NCI-H69 (cell line): ENCODE measurements around the gene NDUFV3.
"Not testable (repeated sequence)": the region's sequence is repeated elsewhere in the genome, so short reads cannot be mapped to it uniquely, and the experiment has no call there.

Experiments used
- DNase-seq: peaks from one replicate; lab custom pipeline; 2025; lab: John Stamatoyannopoulos, UW

Gene NDUFV3

DNA sequence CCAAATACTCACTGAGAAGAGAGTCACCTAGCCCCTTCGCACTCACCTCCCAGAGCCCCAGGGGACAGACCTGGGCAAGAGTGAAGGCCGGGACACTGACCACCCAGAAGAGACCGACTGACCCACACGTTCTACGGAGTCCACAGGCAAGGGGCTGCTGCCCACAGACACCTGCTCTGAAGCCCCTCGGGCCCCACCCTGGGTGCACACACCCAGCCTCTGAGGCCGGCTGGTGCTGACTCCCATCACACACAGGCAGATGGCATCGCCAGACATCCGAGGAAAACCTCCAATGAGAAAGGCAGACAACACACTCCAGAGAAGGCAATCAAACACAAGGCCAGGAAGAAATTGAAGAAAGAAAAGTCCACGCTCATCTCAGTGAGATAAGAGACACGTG is 35.9 kb upstream of the NDUFV3 start:
- no peak for DNase-seq

DNA sequence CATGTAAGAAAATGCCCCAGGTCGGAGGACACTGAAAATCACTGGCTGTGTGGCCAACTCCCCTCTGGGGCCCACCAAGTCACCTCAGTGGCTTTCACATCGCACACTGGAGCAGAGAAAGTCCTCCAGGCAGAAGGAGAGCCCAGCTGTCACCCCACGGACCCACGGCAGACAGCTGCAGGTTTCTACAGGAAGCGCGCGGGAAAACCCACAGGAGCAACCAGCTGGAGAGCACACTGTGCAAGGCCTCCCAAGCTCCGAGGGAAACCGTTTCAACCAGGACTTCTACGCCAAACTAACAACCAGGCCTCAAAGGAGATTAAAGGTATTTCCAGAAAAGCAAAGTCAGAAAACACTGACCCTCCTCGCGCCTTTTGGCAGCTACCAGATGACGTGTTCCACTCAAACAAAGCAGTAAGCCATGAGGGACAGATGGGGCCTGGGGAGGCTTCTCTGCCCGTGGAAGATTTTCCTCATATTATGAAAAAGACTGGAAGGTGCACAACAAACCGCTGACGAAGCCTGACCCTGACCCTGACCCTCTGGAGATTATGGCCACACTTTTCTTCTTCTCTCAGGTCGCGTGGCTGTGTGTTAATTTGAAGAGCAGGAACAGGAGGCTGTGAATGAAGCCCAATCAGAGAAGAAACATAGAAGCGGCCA is 34.8 kb upstream of the NDUFV3 start:
- DNase-seq: no peak

DNA sequence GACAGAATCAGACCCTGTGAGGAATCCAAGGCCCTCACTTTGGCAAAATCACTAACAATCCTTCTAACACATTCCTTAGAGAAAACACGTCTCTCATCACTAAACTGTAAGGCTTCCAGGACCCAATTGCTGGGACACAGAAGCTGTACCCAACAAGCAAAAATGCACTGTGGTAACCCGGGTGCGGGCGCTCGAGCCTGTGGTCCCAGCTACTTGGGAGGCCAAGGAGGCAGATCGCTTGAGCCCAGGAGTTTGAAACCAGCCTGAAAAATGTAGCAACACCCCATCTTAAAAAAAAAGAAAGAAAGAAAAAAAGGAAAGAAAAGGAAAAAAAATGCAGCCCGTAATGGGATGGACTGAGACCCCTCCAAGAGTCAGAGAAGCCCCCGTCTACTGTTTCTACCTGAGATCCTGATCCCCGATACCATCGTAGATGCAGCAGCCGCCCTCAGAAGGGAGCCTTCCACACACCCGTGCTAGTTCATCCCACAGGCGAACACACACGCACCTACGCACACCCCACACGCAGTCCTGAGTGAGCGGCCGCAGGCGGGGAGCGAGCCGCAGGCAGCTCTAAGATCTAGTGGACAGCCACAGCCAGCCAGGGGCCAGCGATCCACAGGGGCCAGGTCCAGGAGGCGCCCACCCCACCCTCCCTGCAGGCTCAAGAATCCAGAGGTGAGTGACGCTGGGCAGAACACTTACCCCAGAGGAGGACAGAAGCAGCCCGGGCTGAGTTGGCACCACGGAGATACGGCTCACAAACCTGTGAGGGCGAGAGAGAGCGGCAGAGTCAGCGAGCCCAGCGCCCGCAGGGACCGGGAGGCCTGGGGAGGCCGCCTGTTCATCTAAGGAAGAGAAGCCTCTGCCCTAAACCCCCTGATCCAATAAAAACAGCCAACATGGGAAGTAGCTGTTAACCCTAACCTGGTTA is 33.9 kb upstream of the NDUFV3 start:
- DNase-seq: no peak

DNA sequence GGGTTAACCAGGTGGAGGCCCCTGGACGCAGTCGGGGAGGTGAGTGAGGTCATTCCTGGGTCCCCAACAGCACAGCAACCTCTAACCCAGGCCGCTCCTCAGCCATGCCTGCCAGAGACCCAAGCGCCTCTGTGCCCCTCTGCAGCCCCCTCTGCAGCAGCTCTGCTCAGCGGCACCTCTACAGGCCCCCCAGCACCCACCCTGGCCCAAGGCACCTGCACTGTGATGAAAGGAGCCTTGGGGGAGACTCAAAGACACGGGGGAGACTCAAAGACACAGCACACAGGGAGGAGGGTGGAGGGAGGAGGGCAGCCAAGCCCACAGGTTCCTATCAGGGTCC is 33.2 kb upstream of the NDUFV3 start:
- no peak for DNase-seq

DNA sequence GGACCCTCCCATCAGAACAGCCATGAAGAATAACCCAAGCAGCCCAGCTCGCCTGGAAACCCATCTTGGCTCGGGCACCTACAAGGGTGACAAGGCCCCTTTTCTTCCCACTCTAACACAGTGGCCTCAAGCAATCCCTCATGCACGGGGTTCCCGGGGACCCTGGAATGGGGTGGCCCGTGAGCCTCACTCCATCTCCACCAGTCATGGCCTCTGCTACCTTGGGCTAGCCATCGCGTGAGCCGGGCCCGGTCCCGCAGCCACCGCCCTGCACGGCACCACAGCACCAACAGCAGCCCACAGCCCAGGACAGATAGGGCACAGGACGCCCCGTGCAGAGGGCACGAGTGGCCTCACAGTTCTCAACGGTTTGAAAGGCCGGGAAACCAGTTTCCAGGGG is 32.8 kb upstream of the NDUFV3 start:
- DNase-seq: no peak

DNA sequence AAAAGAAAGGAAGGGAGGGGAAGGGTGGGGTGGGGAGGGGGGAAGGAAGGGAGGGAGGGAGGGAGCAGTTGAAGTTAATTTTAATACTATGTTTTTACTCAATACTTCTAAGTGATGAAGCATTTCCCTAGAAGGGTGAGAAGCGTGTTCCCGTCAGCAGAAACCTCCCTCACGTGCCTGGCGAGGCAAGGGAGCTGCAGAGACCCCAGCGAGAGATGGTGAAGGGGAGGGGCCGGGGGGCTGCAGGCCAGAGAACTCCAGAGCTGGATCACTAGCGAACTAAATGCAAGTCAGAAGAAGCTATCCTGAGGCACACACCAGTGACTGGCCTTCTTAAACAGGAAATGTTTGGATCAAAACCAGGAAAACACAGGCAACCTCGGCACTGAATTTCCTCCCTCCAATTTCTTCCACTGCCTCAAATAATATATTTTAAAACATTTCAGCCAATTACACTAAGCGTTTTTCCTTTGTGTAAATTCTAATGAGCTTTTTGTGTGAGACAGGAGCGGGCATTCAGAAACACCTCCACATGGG is 31.7 kb upstream of the NDUFV3 start:
- DNase-seq: no peak

DNA sequence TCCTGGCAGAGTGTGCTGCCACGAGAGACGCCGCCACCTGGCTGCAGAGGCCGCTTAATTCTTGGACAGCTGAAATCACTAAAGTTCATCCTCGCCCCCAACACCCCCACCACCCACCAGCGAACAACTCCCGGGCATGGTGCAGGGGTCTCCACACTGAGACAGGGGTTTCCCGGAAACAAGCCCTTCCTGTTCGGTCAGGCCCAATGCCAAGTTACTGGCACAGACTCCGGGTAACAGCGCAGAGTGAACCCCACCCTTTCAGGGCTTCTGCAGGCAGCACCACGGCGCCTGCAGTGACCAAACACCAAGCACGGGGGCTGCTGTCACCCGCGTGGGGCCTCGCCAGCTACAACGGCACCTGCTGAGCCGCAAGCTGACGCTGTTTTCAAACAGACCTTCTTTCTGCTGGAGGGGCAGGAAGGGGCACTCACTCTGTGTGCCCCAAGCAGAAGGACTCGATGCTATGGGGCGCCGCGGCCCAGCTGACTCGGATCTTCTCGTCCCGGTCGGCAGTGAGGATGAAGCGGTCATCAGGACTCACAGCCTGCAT is 31.2 kb upstream of the NDUFV3 start:
- DNase-seq: no peak

DNA sequence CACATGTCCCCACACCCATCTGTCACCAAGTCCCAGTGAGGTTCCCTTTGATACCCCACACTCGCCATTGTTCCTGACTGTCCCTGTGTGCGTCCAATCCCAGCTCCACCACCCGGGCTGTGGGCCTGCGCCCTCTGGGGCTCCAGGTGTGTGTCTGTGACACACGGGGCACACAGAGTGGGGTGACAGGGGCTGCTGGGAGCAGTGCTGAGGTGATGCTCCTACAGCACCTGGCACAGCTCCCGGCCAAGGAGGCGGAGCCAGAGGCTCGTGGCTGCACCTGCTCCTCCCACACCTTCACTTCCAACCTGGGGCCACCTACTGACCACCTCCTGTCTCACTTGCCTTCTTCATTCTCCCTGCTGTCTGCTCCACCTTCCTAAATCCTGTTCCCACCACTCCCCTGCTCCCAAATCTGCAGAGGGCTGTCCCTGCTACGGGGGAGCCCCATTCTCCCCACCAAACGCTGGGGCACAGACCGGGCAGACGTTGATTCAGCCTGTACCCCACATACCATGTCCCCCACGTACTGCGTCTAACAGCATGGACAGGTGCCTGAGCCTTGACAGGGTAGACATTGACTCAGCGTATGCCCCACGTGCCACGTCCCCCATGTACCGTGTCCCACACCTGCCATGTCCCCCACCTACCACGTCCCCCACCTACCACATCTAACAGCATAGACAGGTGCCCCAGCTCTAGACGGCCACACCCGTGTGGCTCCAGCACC is 30.2 kb upstream of the NDUFV3 start:
- DNase-seq: peak; percentile 68

DNA sequence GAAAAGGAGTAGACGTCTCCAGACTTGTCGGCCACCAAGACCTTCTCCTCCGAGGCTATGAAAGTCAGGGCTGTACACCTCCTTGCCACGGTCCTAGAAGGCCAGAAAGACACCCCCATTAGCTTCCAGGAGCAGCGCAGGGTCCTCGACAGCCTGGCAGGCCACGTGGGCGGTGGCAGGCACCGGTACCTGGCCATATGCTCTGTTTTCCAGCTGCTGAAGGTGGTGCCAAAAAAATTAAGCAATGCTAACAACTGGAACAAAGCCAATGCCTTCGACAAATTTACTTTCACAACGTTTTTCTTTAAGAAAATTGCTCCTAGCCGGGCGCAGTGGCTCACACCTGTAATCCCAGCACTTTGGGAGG is 29.6 kb upstream of the NDUFV3 start:
- DNase-seq: peak; percentile 61

DNA sequence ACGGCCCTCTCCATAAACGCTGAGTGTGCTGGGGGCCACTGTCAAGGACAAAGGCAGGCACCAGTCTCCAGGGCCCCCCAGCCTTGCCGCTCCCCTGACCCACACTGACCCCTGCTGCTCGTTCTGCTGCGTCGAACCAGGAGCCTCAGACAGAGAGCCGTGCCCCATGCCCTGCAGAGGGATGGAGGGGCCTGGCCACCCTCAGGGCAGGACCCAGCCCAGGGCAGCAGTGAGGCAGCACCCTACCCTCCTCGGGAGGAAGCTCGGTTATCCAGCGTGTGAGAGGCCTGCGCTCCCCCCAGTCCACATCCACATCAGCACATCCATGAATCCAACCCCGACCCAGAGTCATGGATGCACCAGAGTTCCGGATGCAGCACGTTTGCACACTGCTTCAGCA is 28.8 kb upstream of the NDUFV3 start:
- DNase-seq: no peak

DNA sequence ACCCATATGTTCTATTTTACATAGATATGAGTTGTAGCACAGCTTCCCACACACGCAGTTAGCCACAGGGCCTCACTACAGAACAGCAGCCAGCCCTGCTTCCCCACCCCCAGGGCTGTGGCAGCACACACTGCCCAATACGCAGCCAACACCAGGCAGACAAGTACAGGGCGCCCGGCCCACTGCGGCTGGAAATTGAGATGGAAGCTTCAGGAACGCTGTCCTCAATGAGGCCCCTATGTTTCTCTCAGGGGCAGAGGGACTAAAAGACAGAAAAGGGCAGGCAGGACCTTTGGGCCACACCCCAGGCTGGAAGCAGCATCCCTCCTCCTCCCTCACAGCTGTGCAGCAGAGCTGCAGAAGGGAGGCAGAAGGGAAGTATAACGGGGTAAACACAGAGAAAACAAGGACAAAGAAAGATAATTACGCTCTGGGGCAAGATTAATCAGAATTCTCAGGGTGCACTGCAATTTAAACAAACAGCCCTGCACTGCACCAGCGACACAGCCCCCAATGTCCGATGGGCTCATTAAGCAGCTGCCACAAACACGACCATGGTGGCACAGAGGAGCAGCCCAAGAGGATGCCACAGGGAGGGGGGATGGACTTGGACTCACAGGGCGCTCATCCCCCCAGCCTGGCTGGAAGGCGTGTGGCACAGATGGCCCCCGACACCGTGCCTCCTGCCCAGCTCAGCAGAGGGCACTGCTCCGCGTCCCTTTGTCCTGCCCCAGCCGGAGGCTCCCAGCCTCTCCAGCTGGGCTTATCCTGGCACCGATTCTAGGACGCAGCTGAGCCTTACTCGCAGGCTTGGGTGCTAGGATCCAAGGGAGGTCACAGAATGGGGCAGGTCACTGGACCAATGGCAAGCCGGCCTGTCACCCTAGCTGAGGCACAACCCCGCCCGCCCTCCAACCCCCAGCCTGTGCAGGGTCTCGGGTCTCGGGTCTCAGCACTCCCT is 28.0 kb upstream of the NDUFV3 start:
- DNase-seq: peak; percentile 94

DNA sequence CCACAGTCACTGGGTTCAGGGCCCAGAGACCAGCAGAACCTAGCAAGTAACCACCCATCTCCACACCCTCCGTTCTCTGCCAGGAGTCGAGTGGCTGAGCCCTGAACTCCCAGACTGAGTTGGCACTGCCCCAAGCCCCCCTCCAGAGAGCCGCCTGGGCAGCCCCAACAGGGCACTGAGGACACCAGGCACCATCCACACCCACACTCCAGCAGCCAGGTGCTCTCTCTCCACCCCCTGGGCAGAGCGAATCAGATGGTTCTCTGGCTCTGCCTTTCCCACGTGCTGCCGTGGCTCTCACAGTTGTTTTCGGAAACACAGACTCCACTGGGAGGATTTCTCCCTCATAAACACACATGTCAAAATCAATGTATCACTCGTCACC is 27.3 kb upstream of the NDUFV3 start:
- peak; percentile 87 for DNase-seq

DNA sequence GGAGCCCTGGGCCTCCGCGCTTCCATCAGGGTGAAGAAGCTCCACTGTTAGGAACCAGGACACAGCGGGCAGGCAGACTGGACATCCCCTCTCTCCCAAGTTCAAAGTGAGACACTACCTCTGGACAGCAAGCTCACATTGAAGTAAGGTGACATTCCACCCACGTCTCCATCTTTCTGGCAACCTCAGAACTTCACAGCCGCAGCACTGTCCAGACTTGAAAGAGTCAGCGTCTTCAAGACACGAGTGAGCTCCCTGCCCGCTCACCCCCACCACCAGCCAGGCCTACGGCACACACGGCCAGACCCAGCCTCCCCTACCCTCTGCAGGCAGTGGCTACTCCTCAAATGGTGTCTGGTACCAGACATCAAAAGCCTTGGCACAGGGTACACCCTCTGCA is 24.9 kb upstream of the NDUFV3 start:
- DNase-seq: no peak

DNA sequence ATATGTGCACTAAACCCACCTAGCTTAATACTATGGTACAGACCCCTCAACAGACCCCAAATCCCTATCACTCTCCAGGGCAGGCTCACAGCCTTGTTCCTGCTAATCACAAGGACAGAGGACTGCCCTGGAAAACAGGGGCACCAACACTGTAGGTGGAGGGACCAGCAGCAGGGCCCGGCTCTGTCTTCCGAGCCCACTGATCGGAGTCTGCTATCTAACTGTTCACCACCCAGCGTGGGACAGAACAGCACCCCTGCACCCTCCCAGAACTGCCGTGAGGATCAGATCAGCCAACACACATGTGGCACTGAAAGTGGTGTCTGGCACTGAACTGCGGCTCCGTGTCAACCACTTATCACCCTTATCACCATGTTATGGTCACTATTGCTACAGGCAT is 20.0 kb upstream of the NDUFV3 start:
- no peak for DNase-seq

DNA sequence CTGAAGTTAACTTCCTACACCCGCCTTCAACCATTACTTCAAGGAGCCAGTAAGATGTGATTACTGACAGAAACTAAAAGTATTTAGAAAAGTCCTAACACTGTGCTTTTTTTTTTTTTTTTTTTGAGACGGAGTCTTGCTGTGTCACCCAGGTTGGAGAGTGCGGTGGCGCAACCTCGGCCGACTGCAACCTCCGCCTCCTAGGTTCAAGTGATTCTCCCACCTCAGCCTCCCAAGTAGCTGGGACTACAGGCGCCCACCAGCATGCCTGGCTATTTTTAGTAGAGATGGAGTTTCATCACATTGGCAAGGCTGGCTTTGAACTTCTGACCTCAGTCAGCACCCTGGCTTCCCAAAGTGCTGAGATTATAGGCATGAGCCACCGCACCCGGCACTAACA is 17.3 kb upstream of the NDUFV3 start:
- not testable (repeated sequence) for DNase-seq

DNA sequence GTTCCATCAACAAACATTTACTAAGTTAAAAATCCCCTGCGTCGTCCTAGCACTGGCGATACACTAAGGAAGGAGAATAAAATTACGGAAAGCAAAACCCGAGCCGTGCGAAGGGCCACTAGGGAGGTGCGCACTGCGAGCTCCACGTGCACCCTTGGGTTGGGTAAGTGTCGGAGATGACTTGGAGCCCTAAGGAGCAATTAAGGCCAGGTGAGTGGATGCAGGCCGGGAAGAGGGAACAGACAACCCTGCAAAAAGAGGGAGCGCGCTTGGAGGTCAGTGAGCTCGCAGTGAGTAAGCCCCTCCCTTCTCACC is 14.5 kb upstream of the NDUFV3 start:
- no peak for DNase-seq

DNA sequence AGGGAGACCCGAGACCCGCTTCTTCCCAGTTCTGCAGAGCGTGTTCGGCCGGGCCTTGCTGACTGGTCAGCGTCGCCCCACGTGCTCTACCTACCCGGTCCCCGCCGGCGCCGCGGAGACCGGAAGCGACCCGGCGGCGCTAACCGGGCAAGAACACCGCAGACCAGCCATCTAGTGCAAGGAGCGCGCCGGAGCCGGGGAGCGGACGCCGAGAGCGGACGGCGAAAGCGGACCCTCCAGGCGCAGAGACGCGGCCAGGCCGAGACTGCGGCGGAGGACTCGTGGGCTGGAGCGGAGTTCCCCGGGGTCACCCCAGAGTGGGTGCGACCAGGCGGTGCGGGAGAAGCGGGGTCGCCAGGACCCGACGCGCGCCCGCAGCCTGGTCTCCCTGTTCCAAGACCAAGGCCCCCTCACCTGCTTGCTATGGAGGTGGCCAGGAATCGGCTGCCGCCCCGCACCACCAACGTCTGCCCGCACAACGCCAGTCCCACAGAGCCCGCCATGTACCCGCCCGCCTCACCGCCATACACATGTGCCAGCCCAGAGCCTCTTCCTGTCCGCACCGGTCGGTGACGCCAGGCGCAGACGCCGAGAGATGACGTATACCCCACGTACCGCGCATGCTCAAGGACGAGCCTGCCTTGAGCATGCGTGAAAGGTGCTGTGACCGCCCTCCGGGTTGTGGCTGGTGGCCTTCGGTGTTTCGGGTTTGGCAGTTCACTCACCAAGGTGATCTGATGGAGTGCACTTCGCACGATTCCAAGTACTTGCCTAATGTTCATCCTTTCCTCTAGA is 13.9 kb upstream of the NDUFV3 start, which contains the start of gene WDR4:
Gene WDR4, minus strand, starts transcription at position 547 of the 795 bp plus-strand sequence. Its CDS starts 44 bp downstream, at position 503.
- DNase-seq: peak; percentile 98

DNA sequence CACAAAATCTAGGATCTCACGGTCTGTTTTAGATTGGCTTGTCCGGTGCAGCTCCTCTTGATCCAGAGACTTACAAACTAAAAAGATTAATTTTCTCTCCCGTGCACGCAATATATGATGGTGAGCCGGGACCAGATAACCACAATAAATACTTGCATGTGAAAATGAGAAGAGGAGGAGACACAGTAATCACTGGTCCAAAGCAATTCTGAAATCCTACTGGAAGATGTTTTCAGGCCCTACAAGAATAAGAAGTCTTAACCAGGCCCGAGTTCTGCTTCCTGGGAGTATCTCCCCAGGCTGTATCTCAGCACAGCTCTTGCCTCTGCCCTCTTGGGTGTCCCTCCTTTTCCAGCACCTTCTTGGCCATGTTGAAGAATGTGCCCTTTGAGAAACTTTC is 12.8 kb upstream of the NDUFV3 start:
- DNase-seq: no peak

DNA sequence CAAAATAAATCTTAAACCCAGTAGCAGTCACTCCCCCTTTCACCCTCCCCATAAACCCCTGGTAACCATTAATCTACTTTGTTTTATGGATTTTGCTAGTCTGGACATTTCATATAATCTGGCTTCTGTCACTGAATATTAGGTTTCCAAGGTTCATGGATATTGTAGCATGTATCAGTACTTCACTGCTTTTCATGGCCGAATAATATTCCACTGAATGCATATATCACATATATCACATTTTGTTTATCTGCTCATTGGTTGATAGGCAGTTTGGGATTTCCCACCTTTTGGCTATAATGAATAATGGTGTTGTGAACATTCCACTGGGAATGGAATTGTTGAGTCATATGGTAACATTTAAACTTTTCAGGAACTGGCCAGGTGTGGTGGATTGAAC is 9.2 kb upstream of the NDUFV3 start:
- no peak for DNase-seq

DNA sequence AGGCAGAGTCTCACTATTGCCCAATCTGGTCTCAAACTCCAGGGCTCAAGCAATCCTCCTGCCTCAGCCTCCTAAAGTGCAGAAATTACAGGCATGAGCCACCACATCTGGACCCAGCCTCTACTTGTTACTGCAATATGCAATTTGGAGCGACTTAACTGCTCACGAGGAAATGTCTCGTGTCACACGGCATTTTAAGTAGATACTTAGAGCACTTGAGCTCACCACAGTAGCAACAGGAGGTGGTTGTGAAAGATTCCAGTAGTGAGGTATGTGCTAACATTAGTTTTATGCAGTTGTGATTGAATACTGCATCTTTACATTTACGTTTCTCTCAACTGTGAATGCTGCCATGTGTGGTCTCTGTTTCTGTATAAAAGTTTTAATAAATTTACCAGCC is 5.8 kb upstream of the NDUFV3 start:
- no peak for DNase-seq

DNA sequence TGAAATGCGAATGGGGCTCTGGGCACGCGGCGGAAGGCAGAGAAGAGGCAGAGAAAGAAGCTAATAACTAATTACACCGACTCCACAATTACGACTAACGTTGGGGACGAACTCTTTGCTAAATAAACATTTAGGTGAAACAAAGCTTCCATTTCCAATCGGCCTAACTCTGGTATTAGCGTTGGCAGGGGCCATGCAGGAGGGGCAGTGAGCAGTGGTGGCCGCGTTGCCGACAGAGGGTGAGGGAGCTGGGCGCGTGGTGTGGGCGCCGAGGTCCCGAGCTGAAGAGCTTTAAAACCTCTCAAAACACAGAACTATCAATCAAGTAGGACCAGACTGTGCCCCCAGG is 553 bp upstream of the NDUFV3 start:
- no peak for DNase-seq
